Caco-2 (cell line): ENCODE data around the gene PTCRA. TPM values are rescaled to one million over a fixed set of nuclear protein-coding genes. Genes with fewer than 3 reads are reported as not detected.

ENCODE experiments used
- BruUV-seq: library from RNA; stranded (reverse); fragments of 400-500 nt; replicated peaks from 2 replicates; lab custom pipeline; 2021; lab: Mats Ljungman, UMichigan
- CTCF ChIA-PET: fragments of 300-600 bp; sonication (Branson Sonifier 250); formaldehyde crosslinking; loops from one replicate; lab custom pipeline; 2022; ENCODE audit warnings: antibody characterized with exemption; lab: Charles Lee
- POLR2A ChIA-PET: fragments of 300-600 bp; sonication (Branson Sonifier 250); formaldehyde crosslinking; loops from one replicate; lab custom pipeline; 2022; ENCODE audit warnings: antibody characterized with exemption; lab: Charles Lee
- DNase-seq, 2 experiments: peaks; one replicate each; pipeline versions ENCODE4 v3.0.0 to v3.0.0-alpha.2; 2020 to 2022
- H3K27me3 ChIP-seq: replicated peaks from 2 replicates; pipeline ENCODE4 v1.6.0; 2011; ENCODE audit warnings: low read length; ENCODE audit not compliant: control insufficient read depth, insufficient read depth
- H3K36me3 ChIP-seq: 2 replicates; pipeline ENCODE4 v1.5.1; 2011; ENCODE audit warnings: low read length; ENCODE audit not compliant: control insufficient read depth, insufficient read depth
- H3K4me1 ChIP-seq: fragments of 250-450 bp; sonication (Bioruptor Pico); 2 replicates; pipeline ENCODE4 v1.5.1; 2020; ENCODE audit warnings: mild to moderate bottlenecking
- H3K4me3 ChIP-seq: 2 replicates; pipeline ENCODE4 v1.5.1; 2011; ENCODE audit warnings: low read depth, mild to moderate bottlenecking, control low read depth, low read length
- H3K9me3 ChIP-seq: fragments of 250-450 bp; sonication (Bioruptor Pico); 2 replicates; pipeline ENCODE4 v1.5.1; 2020; ENCODE audit warnings: mild to moderate bottlenecking, moderate library complexity
- H3K27ac Mint-ChIP-seq: one replicate; pipeline ENCODE4 v1.8.0; 2022; ENCODE audit warnings: mixed read lengths; ENCODE audit not compliant: unreplicated experiment
- H3K27me3 Mint-ChIP-seq: one replicate; pipeline ENCODE4 v1.8.0; 2022; ENCODE audit warnings: mixed read lengths; ENCODE audit not compliant: insufficient read depth, unreplicated experiment
- H3K36me3 Mint-ChIP-seq: one replicate; pipeline ENCODE4 v1.8.0; 2022; ENCODE audit warnings: mild to moderate bottlenecking, mixed read lengths; ENCODE audit not compliant: insufficient read depth, unreplicated experiment
- H3K4me1 Mint-ChIP-seq: one replicate; pipeline ENCODE4 v1.8.0; 2022; ENCODE audit warnings: low read depth, mixed read lengths; ENCODE audit not compliant: unreplicated experiment
- H3K4me3 Mint-ChIP-seq: one replicate; pipeline ENCODE4 v1.8.0; 2022; ENCODE audit warnings: mild to moderate bottlenecking, moderate library complexity, mixed read lengths; ENCODE audit not compliant: unreplicated experiment
- H3K9me3 Mint-ChIP-seq: one replicate; pipeline ENCODE4 v1.8.0; 2022; ENCODE audit warnings: mixed read lengths; ENCODE audit not compliant: unreplicated experiment
- CTCF ChIP-seq, 2 experiments: fragments of 200-600 bp in 1 of 2; IDR thresholded peaks; 1 replicate in 1 of 2; 2 replicates in 1 of 2; pipeline versions ENCODE4 v1.5.1 to v1.8.0; 2011 to 2022; ENCODE audit warnings: antibody characterized with exemption in 1 of 2, control low read depth in 1 of 2, inconsistent platforms in 1 of 2, low read depth in 1 of 2, low read length in 1 of 2, mild to moderate bottlenecking in 1 of 2, moderate library complexity in 1 of 2; ENCODE audit not compliant: insufficient read depth in 1 of 2, severe bottlenecking in 1 of 2, unreplicated experiment in 1 of 2
- intact Hi-C: fragments of 100-400 bp; cut with micrococcal nuclease; formaldehyde crosslinking; loops from one replicate; pipeline ENCODE4 v1.10.0; 2022; ENCODE audit not compliant: unreplicated experiment
- total RNA-seq: library from RNA; stranded (reverse); gene quantifications from 2 replicates; pipeline ENCODE4 v1.2.3, GENCODE V29; 2022

PTCRA gene
- total RNA-seq, 1 experiment from 2014 or later: not detected

- H3K9me3 Mint-ChIP-seq: no peaks in the 10 kb centered on the region
- CTCF ChIA-PET: interaction anchor here (0.9 kb wide), 1 partner anchor 152 kb away, joined by 3 read pairs; the partner anchor contains the start of genes KLC4 and MRPL2
Measured at GRCh38 chr6:42907336-42907735, 8.5 kb upstream of the PTCRA start.

GRCh38 chr6:42909835-42910234 is 6.0 kb upstream of the PTCRA start:
- BruUV-seq: no TSS peak
- Histone ChIP-seq H3K9me3 (no peaks in the 10 kb centered on the region), H3K4me1 (no peaks in the 10 kb centered on the region), H3K27me3 (no peaks in the 10 kb centered on the region; the same call in 1 of the 2 replicates), H3K36me3 (no peaks in the 10 kb centered on the region), H3K4me3 (no peak overlapping the region)
- H3K4me1 Mint-ChIP-seq: no peaks in the 10 kb centered on the region
- no peak for TF ChIP-seq CTCF (IDR thresholded peaks at IDR 0.05; ENCODE audit: insufficient read depth in 1 of 2, low read depth in 1 of 2, low read length in 1 of 2, severe bottlenecking in 1 of 2, unreplicated experiment in 1 of 2)
- DNase-seq: no peak
- H3K27me3 Mint-ChIP-seq: no peaks in the 10 kb centered on the region
- H3K9me3 Mint-ChIP-seq: no peaks in the 10 kb centered on the region
- no peak overlapping the region for H3K27ac Mint-ChIP-seq
- POLR2A ChIA-PET: no interaction called here
- H3K4me3 Mint-ChIP-seq: no peak overlapping the region
- intact Hi-C loops: loop anchor here (10.0 kb wide), 3 partner anchors 75 to 595 kb away; partner anchors contain the start of gene PPP2R5D
- H3K36me3 Mint-ChIP-seq: no peaks in the 10 kb centered on the region
- CTCF ChIA-PET: no interaction called here

More at GRCh38 chr6:42907336-42907735, 8.5 kb upstream of the PTCRA start:
- intact Hi-C loops: loop anchor here (10.0 kb wide), 3 partner anchors 77 to 597 kb away; partner anchors contain the start of gene PPP2R5D
- no peaks in the 10 kb centered on the region for H3K9me3 ChIP-seq
- BruUV-seq: no TSS peak
- Mint-ChIP-seq H3K27ac (no peak overlapping the region), H3K36me3 (no peaks in the 10 kb centered on the region), H3K4me1 (peaks cover 6% of the 10 kb centered on the region), H3K4me3 (no peak overlapping the region), H3K27me3 (no peaks in the 10 kb centered on the region)
- no peaks in the 10 kb centered on the region for H3K36me3 ChIP-seq
- POLR2A ChIA-PET: no interaction called here
- TF ChIP-seq CTCF (IDR thresholded peaks at IDR 0.05; ENCODE audit: insufficient read depth in 1 of 2, low read depth in 1 of 2, low read length in 1 of 2, severe bottlenecking in 1 of 2, unreplicated experiment in 1 of 2): no peak
- peaks cover 15% of the 10 kb centered on the region for H3K4me1 ChIP-seq
- H3K4me3 ChIP-seq: no peak overlapping the region
- H3K27me3 ChIP-seq: no peaks in the 10 kb centered on the region
- no peak for DNase-seq

- no peak for DNase-seq
- POLR2A ChIA-PET: no interaction called here
- BruUV-seq: no TSS peak
Measured at GRCh38 chr6:42911171-42912021, 4.5 kb upstream of the PTCRA start.

More at GRCh38 chr6:42911171-42912021, 4.5 kb upstream of the PTCRA start:
- intact Hi-C loops: no loop called here
- no peaks in the 10 kb centered on the region for H3K9me3 ChIP-seq
- Mint-ChIP-seq H3K9me3 (no peaks in the 10 kb centered on the region), H3K4me3 (no peak overlapping the region), H3K27ac (no peak overlapping the region), H3K36me3 (no peaks in the 10 kb centered on the region), H3K4me1 (no peaks in the 10 kb centered on the region), H3K27me3 (no peaks in the 10 kb centered on the region)
- CTCF ChIA-PET: no interaction called here
- no peaks in the 10 kb centered on the region for H3K36me3 ChIP-seq
- no peak overlapping the region for H3K4me3 ChIP-seq
- no peaks in the 10 kb centered on the region for H3K4me1 ChIP-seq
- no peak for TF ChIP-seq CTCF (IDR thresholded peaks at IDR 0.05; ENCODE audit: insufficient read depth in 1 of 2, low read depth in 1 of 2, low read length in 1 of 2, severe bottlenecking in 1 of 2, unreplicated experiment in 1 of 2)
- H3K27me3 ChIP-seq: no peaks in the 10 kb centered on the region; the same call in 1 of the 2 replicates
